GM12873 (cell line): ENCODE results near the gene CFP.

Experiments
- CTCF ChIP-seq: IDR thresholded peaks from 2 replicates; pipeline ENCODE4 v1.5.1; 2012; ENCODE audit warnings: low read depth, mild to moderate bottlenecking, moderate library complexity, low read length, control low read depth; ENCODE audit not compliant: insufficient read depth; ENCODE audit errors: missing control alignments

Gene CFP

DNA sequence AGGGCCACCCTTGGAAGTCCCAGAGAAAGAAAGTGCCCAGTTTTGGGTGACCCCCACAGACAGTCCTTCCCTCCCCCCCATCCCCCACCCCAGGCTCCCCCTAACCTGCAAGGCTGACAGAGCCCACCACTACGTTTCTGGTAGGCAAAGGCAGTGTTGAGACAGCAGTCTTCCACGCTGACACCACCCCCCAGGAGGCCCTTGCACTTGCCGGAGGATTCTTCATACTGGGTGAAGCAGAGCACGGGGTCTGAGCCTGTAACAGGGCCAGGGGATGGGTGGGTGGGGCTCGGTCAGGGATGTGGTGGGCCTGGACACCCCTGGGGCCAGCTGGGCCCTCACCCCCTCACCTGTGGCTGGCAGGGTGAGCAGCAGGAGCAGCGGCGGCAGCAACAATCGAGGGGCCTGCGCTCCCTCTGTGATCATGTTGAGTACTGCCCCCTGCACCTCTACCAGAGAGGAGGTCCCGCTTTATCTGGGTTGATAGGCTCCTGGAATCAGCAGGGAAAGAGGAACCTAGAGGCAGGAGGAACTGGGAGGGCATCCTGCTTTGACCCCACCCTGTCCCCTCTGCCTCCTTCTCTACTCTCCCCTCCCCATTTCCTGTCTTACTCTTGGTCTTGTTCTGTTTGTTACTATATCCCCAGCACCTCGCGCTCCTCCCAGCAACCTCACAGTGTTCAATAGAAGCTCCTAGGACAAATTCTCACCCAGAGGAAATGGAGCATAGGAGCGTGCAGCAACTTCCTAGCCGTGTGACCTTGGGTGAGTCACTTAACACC is at the start of gene CFP:
Gene CFP (minus strand): TSS at position 512 of the 782 bp plus-strand sequence. CDS start 86 bp downstream, at position 426.
- TF ChIP-seq CTCF: no peak

- TF ChIP-seq CTCF: no peak
These were observed 45.0 kb upstream of the CFP start for GRCh38 chrX:47674776-47675175.

GRCh38 chrX:47664737-47665136 is 35.0 kb upstream of the CFP start:
- no peak for TF ChIP-seq CTCF

DNA sequence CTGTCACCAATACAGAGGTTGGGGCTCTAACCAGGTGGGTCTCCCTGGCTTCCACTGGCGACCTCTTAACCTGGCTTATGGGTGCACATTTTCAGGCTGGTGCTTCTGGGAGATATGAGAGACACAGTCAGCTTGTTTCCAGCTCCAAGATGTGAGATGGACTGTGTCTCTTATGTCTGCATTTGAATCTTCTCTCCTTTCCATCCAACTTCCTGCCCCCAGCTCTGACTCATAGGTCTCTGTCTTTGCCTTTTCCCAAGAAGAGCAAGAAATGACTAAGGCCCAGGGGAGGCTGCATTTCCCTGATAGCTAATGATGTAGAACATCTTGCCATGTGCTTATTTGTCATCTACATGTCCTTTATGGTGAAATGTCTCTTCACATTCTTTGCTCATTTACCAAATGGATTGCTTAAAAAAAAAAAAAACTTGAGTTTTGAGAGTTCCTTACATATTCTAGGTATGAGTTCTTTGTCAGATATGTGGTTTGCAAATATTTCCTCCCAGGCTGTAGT is 32.5 kb upstream of the CFP start:
- TF ChIP-seq CTCF: no peak

- TF ChIP-seq CTCF: no peak
These were observed 31.8 kb upstream of the CFP start for GRCh38 chrX:47661539-47661938.

- no peak for TF ChIP-seq CTCF
These were observed 29.6 kb upstream of the CFP start for GRCh38 chrX:47659421-47659726.

GRCh38 chrX:47658684-47659420 is 29.1 kb upstream of the CFP start, which contains the start of gene UXT:
Gene UXT, minus strand, starts transcription at chrX:47659180. Its CDS starts 253 bp downstream, at chrX:47658927.
- no peak for TF ChIP-seq CTCF
